Measurements from ENCODE around the gene TMEM86B.

- no peak for TF ChIP-seq TSHZ2 (CRISPR knock-in tag; IDR thresholded peaks at IDR 0.05)
- no peak for TF ChIP-seq CREB5 (CRISPR knock-in tag; IDR thresholded peaks at IDR 0.05; ENCODE audit: low read depth)
- TF ChIP-seq ARNTL (CRISPR knock-in tag; IDR thresholded peaks at IDR 0.05; ENCODE audit: borderline replicate concordance, low read depth): no peak
- no peak for TF ChIP-seq CSDC2 (CRISPR knock-in tag; IDR thresholded peaks at IDR 0.05)
- TF ChIP-seq TCF4 (CRISPR knock-in tag; IDR thresholded peaks at IDR 0.05; ENCODE audit: borderline replicate concordance): no peak
- TF ChIP-seq ZFP3 (CRISPR knock-in tag; IDR thresholded peaks at IDR 0.05): no peak
- no peak for TF ChIP-seq OSR1 (CRISPR knock-in tag; IDR thresholded peaks at IDR 0.05)
- no peak for TF ChIP-seq RARB (CRISPR knock-in tag; IDR thresholded peaks at IDR 0.05)
- no peak for TF ChIP-seq CSRNP3 (CRISPR knock-in tag; IDR thresholded peaks at IDR 0.05)
- no peak for TF ChIP-seq GLIS3 (CRISPR knock-in tag; IDR thresholded peaks at IDR 0.05)
- no peak for TF ChIP-seq ZNF565 (CRISPR knock-in tag; conservative IDR thresholded peaks at IDR 0.05; ENCODE audit: low read depth)
Measured at GRCh38 chr19:55199620-55200204, 28.9 kb downstream of the TMEM86B start.
